ENCODE results near the gene DLK1. TPM values are rescaled to one million over a fixed set of nuclear protein-coding genes. Genes with fewer than 3 reads are reported as not detected.
A peak's percentile ranks its signal among the peaks of the same experiment; 100 is the strongest.

DLK1 gene
- total RNA-seq, 4 donors from 2014 or later = not detected

- TF ChIP-seq POLR2A (IDR thresholded peaks at IDR 0.05) = no peak
- no peak for TF ChIP-seq CTCF (IDR thresholded peaks at IDR 0.05)
- WGBS, 2 donors = 79 to 82% methylated on average over 7 of the region's 7 CpGs
- no peak overlapping the region for H3K4me3 ChIP-seq (ENCODE audit: low read depth, poor library complexity, severe bottlenecking)
- no peak for DNase-seq (ENCODE audit: low spot score in 2 of 2)
- intact Hi-C loops (cut with DNase I; ENCODE audit: low total_unique reads) = no loop called here
Observed at GRCh38 chr14:100732766-100733100, 6.0 kb downstream of the DLK1 start.

GRCh38 chr14:100733152-100733850 is 6.6 kb downstream of the DLK1 start:
- no peak overlapping the region for H3K4me3 ChIP-seq (ENCODE audit: low read depth, poor library complexity, severe bottlenecking)
- WGBS, 2 donors = 77 to 78% methylated on average over 19 of the region's 19 CpGs
- intact Hi-C loops (cut with DNase I; ENCODE audit: low total_unique reads) = no loop called here
- TF ChIP-seq POLR2A (IDR thresholded peaks at IDR 0.05) (no peak), CTCF (IDR thresholded peaks at IDR 0.05) (no peak)
- DNase-seq (ENCODE audit: low spot score in 2 of 2) = no peak

GRCh38 chr14:100734031-100734990 is 7.6 kb downstream of the DLK1 start:
- intact Hi-C loops (cut with DNase I; ENCODE audit: low total_unique reads) = no loop called here
- 91 to 92% methylated on average over 37 to 51 of the region's 52 CpGs for WGBS, 2 donors
- DNase-seq (ENCODE audit: low spot score in 2 of 2) = peak in 1 of 2 donors; percentile 46

GRCh38 chr14:100735271-100735670 is 8.6 kb downstream of the DLK1 start:
- peak in 1 of 2 donors; percentile 63 for DNase-seq (ENCODE audit: low spot score in 2 of 2)
- no peak overlapping the region for H3K4me3 ChIP-seq (ENCODE audit: low read depth, poor library complexity, severe bottlenecking)
- TF ChIP-seq POLR2A (IDR thresholded peaks at IDR 0.05) = no peak
- no peak for TF ChIP-seq CTCF (IDR thresholded peaks at IDR 0.05)
- 88 to 90% methylated on average over 17 of the region's 17 CpGs for WGBS, 2 donors
- intact Hi-C loops (cut with DNase I; ENCODE audit: low total_unique reads) = no loop called here

More at GRCh38 chr14:100734031-100734990, 7.6 kb downstream of the DLK1 start:
- no peak overlapping the region for H3K4me3 ChIP-seq (ENCODE audit: low read depth, poor library complexity, severe bottlenecking)
- TF ChIP-seq POLR2A (IDR thresholded peaks at IDR 0.05) = no peak
- no peak for TF ChIP-seq CTCF (IDR thresholded peaks at IDR 0.05)

DNA sequence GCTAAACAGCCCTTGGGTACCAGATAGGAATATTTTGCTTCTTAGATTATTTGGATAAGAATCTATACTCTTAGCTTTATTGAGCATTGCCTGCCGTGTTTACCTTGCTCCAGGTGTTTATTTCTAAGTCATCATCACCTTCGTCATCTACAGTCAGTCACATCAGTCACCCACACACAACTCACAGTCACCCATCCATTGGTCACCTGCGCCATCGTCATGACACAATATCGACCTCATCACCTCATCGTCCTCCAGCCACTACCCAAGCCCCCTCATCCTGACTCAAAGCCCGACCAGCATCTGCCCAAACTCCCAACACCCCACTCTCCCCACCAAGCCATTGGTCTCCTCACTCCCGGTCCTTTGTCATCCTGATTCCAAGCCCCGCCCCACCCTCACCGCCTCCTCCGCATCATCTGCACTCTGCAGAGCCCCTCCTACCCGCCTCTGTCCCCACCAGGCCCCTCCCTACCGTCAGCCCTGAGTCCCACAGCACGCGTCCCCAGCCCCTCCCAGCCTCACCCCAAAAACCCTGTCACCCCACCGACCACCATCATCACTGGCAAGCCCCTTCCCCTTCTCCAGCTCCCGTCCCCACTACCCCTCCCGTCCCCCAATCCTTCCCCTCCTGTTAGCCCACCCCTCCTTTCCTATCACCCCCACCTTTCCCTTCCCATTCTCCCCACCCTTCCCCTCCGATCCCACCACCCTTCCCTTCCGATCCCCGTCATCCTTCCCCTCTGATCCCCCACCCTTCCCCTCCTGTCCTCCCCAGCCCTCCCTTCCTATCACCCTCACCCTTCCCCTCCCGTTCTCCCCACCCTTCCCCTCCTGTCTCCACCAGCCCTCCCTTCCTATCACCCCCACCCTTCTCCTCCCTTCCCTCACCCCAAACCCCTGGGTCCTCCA is 9.8 kb downstream of the DLK1 start:
- H3K4me3 ChIP-seq (ENCODE audit: low read depth, poor library complexity, severe bottlenecking) = no peak overlapping the region
- intact Hi-C loops (cut with DNase I; ENCODE audit: low total_unique reads) = no loop called here
- peak in 1 of 2 donors; percentile 75 for DNase-seq (ENCODE audit: low spot score in 2 of 2)
- 48 to 61% methylated on average over 19 to 20 of the region's 22 CpGs for WGBS, 2 donors
- TF ChIP-seq CTCF (IDR thresholded peaks at IDR 0.05) (no peak), POLR2A (IDR thresholded peaks at IDR 0.05) (no peak)

Data from lower leg skin (tissue), 4 donors.